ENCODE results near the gene UCN. TPM values are rescaled to one million over a fixed set of nuclear protein-coding genes. Genes with fewer than 3 reads are reported as not detected.

The UCN gene
- total and polyA plus RNA-seq, 10 of the 15 experiments (the other 5 are each of a cell fraction or from before 2014, with no cell fraction given): 0.10 to 3.8 (median 1.1) TPM; not detected in 1

- no peak for TF ChIP-seq IRF5 (IDR thresholded peaks at IDR 0.05; ENCODE audit: borderline replicate concordance)
- TF ChIP-seq NR2C2 (IDR thresholded peaks at IDR 0.05; ENCODE audit: borderline replicate concordance, control insufficient read depth, insufficient read length, low read depth): no peak
- TF ChIP-seq ZNF687 (IDR thresholded peaks at IDR 0.05): no peak
- TF ChIP-seq CTCF (IDR thresholded peaks at IDR 0.05 in 2 of 3, conservative IDR thresholded peaks at IDR 0.05 in 1 of 3; ENCODE audit: control insufficient read depth in 2 of 3, extremely low read depth in 1 of 3, insufficient read depth in 1 of 3, low read depth in 3 of 3, low read length in 3 of 3): peak; percentile 35 to 65 (median 62); a peak in 4 of 6 replicates
- no peak for TF ChIP-seq NRF1 (conservative IDR thresholded peaks at IDR 0.05; ENCODE audit: low read depth, low read length)
- TF ChIP-seq MTA3 (IDR thresholded peaks at IDR 0.05; ENCODE audit: borderline replicate concordance, low read length): no peak
- 0 out of 2 replicates have a peak, but pooled peaks have one; percentile 26 for TF ChIP-seq TCF3 (IDR thresholded peaks at IDR 0.05; ENCODE audit: borderline replicate concordance, insufficient read depth, low read depth, low read length)
- TF ChIP-seq SUZ12 (IDR thresholded peaks at IDR 0.05; ENCODE audit: unreplicated experiment): no peak
- TF ChIP-seq GATAD2B (conservative IDR thresholded peaks at IDR 0.05; ENCODE audit: low read depth): no peak; the same call in 1 of the 2 replicates
- peak; percentile 56; the same call in 1 of the 2 replicates for TF ChIP-seq IKZF1 (conservative IDR thresholded peaks at IDR 0.05)
- TF ChIP-seq BHLHE40 (IDR thresholded peaks at IDR 0.05; ENCODE audit: borderline replicate concordance in 1 of 2, low read depth in 2 of 2, low read length in 1 of 2): peak; percentile 98
- no peak for TF ChIP-seq MXI1 (IDR thresholded peaks at IDR 0.05; ENCODE audit: low read depth, low read length)
- no peak for TF ChIP-seq E4F1 (IDR thresholded peaks at IDR 0.05; ENCODE audit: borderline replicate concordance, partially characterized antibody)
- peak; percentile 17 to 38; a peak in 1 of 4 replicates for TF ChIP-seq IKZF2 (IDR thresholded peaks at IDR 0.05)
- no peak for TF ChIP-seq BACH1 (IDR thresholded peaks at IDR 0.05; ENCODE audit: borderline replicate concordance)
Measured at GRCh38 chr2:27264753-27265535, 43.3 kb downstream of the UCN start (continued).

Measured in GM12878 (cell line).